ENCODE results near the gene HDAC4.

HDAC4 gene

GRCh38 chr2:239244625-239245024 is 156.2 kb downstream of the HDAC4 start:
- in situ Hi-C loops (cut with MboI; ENCODE audit: low sequenced_read_pairs) = no loop called here

GRCh38 chr2:239241431-239241960 is 159.3 kb downstream of the HDAC4 start:
- in situ Hi-C loops (cut with MboI; ENCODE audit: low sequenced_read_pairs) = no loop called here

- in situ Hi-C loops (cut with MboI; ENCODE audit: low sequenced_read_pairs) = no loop called here
Observed at GRCh38 chr2:239240414-239240881, 160.4 kb downstream of the HDAC4 start.

GRCh38 chr2:239239607-239240413 is 161.0 kb downstream of the HDAC4 start:
- in situ Hi-C loops (cut with MboI; ENCODE audit: low sequenced_read_pairs) = no loop called here

DNA sequence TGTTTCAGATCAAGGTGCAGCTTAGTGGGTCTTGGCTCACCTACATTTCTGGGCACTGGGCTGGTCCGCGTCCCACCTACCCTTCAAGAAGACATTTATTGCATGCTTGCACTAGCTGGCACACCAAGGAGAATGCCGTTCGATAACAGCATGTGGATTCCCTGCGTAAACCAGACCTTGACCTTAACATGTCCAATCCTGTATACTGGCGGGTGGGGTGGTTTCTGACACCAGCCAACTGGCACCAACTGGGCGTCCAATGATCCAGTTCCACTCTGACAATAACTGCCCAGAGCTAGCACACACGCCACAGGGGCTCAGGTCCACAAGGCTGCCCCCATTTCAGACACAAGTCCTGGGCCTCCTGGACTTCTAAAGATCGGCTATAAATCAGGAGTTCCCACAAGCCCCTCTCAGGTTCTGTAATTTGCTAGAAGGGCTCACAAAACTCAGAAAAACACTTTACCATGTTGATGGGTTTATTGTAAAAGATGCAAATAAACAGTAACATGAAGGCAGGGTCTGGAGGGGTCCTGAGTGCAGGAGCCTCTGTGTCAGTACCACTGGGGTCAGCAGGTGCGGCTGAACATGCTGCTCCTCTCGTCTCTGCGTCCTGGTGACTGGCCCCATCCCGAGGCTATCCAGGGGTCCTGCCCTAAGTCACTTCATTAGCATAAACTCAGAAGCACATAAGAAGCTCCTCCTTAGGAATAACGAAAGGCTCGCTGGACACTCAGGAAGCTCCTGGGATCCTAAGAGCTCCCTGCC is 161.8 kb downstream of the HDAC4 start:
- in situ Hi-C loops (cut with MboI; ENCODE audit: low sequenced_read_pairs) = no loop called here

DNA sequence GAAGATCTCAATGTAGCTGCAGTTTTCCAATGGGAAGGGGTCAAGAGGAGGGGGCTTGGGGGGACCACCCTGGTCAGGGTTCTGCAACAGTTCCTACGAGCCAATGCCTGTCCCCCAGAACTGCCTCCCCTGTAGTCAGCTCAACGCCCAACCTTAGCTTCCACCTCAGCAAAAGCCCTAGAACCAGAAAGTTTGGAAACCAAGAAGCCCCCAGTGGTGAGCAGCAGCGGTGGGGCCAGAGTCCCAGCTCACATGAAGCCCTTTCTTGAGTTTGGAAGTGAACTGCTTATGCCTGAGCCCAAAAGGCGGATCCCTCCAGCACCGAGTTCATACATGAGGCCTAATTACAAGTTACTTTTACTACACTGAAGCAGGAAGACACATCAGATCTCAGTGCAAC is 162.4 kb downstream of the HDAC4 start:
- in situ Hi-C loops (cut with MboI; ENCODE audit: low sequenced_read_pairs) = no loop called here

DNA sequence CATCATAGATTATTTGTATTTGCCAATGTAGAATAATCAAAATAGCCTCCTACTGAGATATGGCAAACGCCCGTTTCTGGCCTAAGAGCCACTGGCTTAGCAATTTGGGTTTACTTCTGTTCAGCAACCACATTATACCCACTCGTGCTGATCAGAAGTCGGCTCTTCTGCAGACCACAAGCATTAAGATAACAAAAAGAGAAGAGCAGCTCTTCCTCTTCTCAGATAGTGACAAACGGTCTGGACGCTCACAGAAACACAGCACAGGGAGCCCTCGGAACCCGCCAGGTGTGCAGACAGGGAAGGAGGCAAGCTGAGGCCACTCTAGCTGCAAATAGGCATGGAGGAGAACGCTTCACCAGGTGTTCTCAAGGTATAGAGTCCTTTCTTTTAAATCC is 164.0 kb downstream of the HDAC4 start:
- in situ Hi-C loops (cut with MboI; ENCODE audit: low sequenced_read_pairs) = no loop called here

- in situ Hi-C loops (cut with MboI; ENCODE audit: low sequenced_read_pairs) = no loop called here
Observed at GRCh38 chr2:239236043-239236807, 164.6 kb downstream of the HDAC4 start.

- in situ Hi-C loops (cut with MboI; ENCODE audit: low sequenced_read_pairs) = no loop called here
Observed at GRCh38 chr2:239235311-239235710, 165.5 kb downstream of the HDAC4 start.

GRCh38 chr2:239234191-239235175 is 166.3 kb downstream of the HDAC4 start:
- in situ Hi-C loops (cut with MboI; ENCODE audit: low sequenced_read_pairs) = no loop called here

- in situ Hi-C loops (cut with MboI; ENCODE audit: low sequenced_read_pairs) = no loop called here
Observed at GRCh38 chr2:239233576-239233975, 167.2 kb downstream of the HDAC4 start.

DNA sequence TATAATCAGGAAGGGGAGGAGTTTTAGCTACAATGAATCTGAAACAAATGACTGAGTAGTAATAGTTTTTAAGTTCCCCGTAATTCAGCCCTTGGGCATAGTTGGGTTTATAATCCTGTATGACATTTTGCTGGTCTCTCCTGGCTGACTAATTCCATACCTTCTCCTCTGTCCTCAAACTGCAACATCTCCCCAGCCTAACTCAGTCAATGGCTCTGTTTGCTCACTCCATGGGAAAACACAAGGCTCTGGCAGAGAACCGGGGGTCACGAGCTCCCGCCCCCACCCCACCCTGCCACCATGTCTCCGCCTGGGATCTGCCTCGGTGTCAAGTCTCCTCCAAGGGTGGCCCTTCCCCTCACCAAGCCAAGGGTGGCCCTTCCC is 168.6 kb downstream of the HDAC4 start:
- in situ Hi-C loops (cut with MboI; ENCODE audit: low sequenced_read_pairs) = no loop called here

- in situ Hi-C loops (cut with MboI; ENCODE audit: low sequenced_read_pairs) = no loop called here
Observed at GRCh38 chr2:239231231-239232194, 169.3 kb downstream of the HDAC4 start.

DNA sequence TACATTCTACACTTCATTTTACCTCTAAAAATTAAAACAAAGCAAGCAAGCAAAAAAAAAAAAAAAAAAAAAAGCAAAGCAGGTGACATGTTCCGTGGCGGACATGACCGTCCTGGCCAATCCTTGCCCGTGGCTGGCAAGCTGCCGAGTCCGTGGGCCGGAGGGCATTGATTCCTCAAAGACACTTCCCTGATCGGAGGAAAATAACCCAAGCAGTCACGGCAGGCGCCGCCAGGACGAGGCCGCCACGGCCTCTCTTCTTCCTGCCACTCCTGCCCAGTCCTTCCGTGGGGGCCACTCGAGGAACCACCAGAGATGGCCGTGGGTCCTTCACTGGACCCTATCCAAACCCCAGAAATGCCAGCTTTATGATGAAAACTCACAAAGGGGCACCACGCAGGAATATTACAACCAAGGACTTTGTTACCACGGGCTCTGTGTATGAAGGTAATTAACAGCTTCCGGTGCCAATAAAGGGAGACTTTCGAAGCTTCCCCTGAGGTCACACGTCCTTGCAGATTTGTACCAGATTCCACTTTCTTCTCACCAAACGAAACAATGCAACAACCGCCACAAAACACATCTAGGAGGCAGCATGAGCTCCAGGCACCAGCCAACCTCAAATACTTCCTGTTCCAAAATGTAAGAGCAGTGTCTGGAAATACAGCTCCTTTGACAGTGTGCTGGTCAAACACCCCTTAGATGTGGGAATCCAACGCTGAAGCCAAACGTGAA is 170.3 kb downstream of the HDAC4 start:
- in situ Hi-C loops (cut with MboI; ENCODE audit: low sequenced_read_pairs) = no loop called here

DNA sequence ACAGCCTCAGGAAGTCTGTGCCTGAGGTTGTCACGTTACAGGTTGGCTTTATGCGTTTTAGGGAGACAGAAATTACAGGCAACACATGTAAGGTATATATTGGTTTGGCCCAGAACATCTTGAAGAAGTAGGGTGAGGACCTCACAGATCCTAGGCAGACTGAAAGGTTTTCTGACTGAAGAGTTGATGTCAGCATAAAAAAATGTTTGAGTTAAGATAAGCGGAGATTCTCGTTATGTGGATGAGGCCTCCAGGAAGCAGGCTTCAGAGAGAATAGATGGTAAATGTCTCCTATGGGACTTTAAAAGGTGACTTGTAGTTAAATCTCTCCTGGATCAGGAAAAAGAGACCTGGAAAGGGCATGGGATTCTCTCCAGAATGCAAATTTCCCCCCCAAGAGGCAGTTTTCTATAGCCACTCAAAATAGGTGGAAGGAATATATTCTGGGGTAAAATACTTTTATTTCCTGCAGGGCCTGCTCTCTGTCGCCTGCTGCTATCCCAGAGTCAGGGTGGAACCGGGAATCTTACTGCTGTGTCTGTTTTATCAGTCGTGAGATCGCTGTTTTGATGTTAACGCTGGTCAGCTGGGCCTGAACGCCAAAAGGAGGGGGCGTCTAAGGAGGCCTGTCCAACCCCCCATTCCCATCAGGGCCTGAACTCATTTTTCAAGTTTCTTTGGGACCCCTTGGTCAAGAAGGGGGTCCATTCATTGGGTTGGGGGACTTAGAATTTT is 171.1 kb downstream of the HDAC4 start:
- in situ Hi-C loops (cut with MboI; ENCODE audit: low sequenced_read_pairs) = no loop called here

DNA sequence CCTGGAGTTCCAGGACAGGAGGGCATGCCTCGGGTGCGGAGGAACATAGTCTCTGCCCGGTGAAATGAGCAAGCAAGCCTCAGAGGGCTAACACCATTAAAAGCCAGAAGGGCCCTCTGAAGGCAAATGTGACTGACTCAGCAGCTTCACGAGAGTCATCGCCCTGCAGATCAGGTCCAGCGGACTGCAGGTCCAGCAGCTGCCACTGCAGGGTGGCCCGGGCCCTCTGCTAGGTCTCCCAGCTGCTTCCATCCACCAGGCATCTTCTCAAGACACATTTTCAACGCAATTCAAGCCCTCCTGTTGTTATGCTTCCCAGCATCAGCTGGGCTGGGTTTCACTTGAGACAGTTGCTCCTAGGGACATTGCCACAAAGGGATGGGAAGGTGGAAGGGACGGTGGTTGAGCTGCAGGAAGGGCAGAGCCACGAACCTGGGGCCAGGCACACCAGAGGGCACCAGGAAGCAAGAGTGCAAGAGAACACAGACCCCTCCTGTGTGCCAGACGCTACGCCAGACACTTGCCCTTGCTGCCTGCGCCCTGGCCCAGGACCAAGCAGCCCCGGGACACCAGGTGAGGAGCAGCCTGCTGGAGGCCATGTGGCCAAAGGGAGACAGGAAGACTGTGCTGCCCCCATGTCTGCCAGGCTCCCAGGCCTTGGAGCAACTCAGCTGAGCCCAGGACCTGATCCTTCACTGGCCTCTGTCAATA is 173.0 kb downstream of the HDAC4 start:
- in situ Hi-C loops (cut with MboI; ENCODE audit: low sequenced_read_pairs) = no loop called here
